Thoracic aorta (tissue), 2 donors: ENCODE data around the gene ABCG1. TPM values are rescaled to one million over a fixed set of nuclear protein-coding genes. Genes with fewer than 3 reads are reported as not detected.

ENCODE experiments used
- ATAC-seq: fragments of 150-250 bp; one replicate; pipeline ENCODE4 v1.8.0; 2017; ENCODE audit warnings: low read depth; ENCODE audit not compliant: insufficient number of reproducible peaks, low FRiP score
- DNase-seq: peaks from one replicate; pipeline ENCODE4 v3.0.0-alpha.2; 2020; ENCODE audit warnings: low spot score
- H3K27ac ChIP-seq, 2 donors: fragments of 200-600 bp; sonication (generic); 1 replicate in 1 of 2; 2 replicates in 1 of 2; pipeline ENCODE4 v1.5.1; 2016; ENCODE audit warnings: mild to moderate bottlenecking in 2 of 2, moderate library complexity in 2 of 2
- H3K27me3 ChIP-seq: fragments of 200-600 bp; sonication (generic); replicated peaks from 2 replicates; pipeline ENCODE4 v1.6.0; 2016; ENCODE audit warnings: mild to moderate bottlenecking; ENCODE audit not compliant: insufficient read depth
- H3K36me3 ChIP-seq: fragments of 200-600 bp; sonication (generic); one replicate; pipeline ENCODE4 v1.5.1; 2016
- H3K4me1 ChIP-seq, 2 donors: fragments of 200-600 bp; sonication (generic); 1 replicate in 1 of 2; 2 replicates in 1 of 2; pipeline versions ENCODE4 v1.5.1 to v1.6.0; 2016; ENCODE audit warnings: low read depth in 2 of 2, mild to moderate bottlenecking in 1 of 2; ENCODE audit not compliant: control insufficient read depth in 1 of 2
- H3K4me3 ChIP-seq: fragments of 200-600 bp; sonication (generic); 2 replicates; pipeline ENCODE4 v1.5.1; 2016; ENCODE audit warnings: mild to moderate bottlenecking
- H3K9me3 ChIP-seq: fragments of 200-600 bp; sonication (generic); 2 replicates; pipeline ENCODE4 v1.5.1; 2016
- CTCF ChIP-seq: fragments of 200-600 bp; sonication (generic); IDR thresholded peaks from one replicate; pipeline ENCODE4 v1.5.1; 2019; ENCODE audit warnings: antibody characterized with exemption
- total RNA-seq, 2 donors: library from RNA; depleted of rRNA; stranded (reverse); fragments of >200 nt; gene quantifications; one replicate each; pipeline versions ENCODE4 v1.1.0 to v1.2.3, GENCODE V29; 2016

The ABCG1 gene
- total RNA-seq, 2 donors from 2014 or later, result 15.6 to 20.6 TPM

GRCh38 chr21:42294273-42294880 is 75.4 kb downstream of the ABCG1 start:
- no peak overlapping the region for H3K4me3 ChIP-seq
- H3K27ac ChIP-seq, result no peak overlapping the region
- H3K27me3 ChIP-seq, result no peaks in the 10 kb centered on the region
- H3K9me3 ChIP-seq, result no peaks in the 10 kb centered on the region
- no peak for TF ChIP-seq CTCF
- H3K4me1 ChIP-seq, result no peaks in the 10 kb centered on the region
- no peaks in the 10 kb centered on the region for H3K36me3 ChIP-seq
- ATAC-seq (no peak), DNase-seq (no peak)

- H3K36me3 ChIP-seq, result no peaks in the 10 kb centered on the region
Measured at GRCh38 chr21:42295845-42296244, 76.9 kb downstream of the ABCG1 start.

DNA sequence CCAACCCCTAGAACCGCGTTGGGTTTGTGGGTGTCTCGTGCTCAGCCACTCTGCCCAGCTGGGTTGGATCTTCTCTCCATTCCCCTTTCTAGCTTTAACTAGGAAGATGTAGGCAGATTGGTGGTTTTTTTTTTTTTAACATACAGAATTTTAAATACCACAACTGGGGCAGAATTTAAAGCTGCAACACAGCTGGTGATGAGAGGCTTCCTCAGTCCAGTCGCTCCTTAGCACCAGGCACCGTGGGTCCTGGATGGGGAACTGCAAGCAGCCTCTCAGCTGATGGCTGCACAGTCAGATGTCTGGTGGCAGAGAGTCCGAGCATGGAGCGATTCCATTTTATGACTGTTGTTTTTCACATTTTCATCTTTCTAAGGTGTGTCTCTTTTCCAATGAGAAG is 77.6 kb downstream of the ABCG1 start:
- TF ChIP-seq CTCF, result no peak
- no peak for ATAC-seq
- H3K9me3 ChIP-seq, result no peaks in the 10 kb centered on the region
- no peak overlapping the region for H3K4me3 ChIP-seq
- no peaks in the 10 kb centered on the region for H3K36me3 ChIP-seq
- no peaks in the 10 kb centered on the region for H3K27me3 ChIP-seq
- no peak for DNase-seq
- no peaks in the 10 kb centered on the region for H3K4me1 ChIP-seq
- H3K27ac ChIP-seq, result no peak overlapping the region

More at GRCh38 chr21:42295845-42296244, 76.9 kb downstream of the ABCG1 start:
- no peak overlapping the region for H3K4me3 ChIP-seq
- no peaks in the 10 kb centered on the region for H3K9me3 ChIP-seq
- ATAC-seq, result no peak
- no peaks in the 10 kb centered on the region for H3K4me1 ChIP-seq
- TF ChIP-seq CTCF, result no peak
- DNase-seq, result no peak
- H3K27me3 ChIP-seq, result no peaks in the 10 kb centered on the region
- no peak overlapping the region for H3K27ac ChIP-seq

DNA sequence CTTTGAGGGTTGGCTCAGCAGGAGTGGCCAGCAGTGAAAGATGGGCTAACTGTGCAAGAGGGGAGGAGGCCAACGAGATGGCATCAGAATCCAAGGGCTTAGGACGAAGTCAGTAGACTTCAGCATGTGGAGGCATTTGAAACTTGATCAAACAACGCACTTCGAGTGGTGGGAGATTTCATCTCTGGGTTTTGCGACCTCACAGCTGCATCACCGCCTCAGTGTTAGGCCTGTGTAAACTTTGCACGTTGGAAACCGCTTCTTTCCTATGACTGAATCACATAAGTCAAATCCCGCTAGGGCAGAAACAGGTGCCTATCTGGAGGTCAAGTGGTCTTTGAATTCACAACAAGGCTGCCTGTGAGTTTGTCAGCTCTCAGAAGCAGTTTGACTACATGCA is 78.4 kb downstream of the ABCG1 start:
- no peaks in the 10 kb centered on the region for H3K4me1 ChIP-seq
- H3K36me3 ChIP-seq, result no peaks in the 10 kb centered on the region
- H3K27me3 ChIP-seq, result no peaks in the 10 kb centered on the region
- H3K9me3 ChIP-seq, result no peaks in the 10 kb centered on the region
- ATAC-seq (no peak), DNase-seq (no peak)
- no peak overlapping the region for H3K27ac ChIP-seq
- no peak for TF ChIP-seq CTCF
- no peak overlapping the region for H3K4me3 ChIP-seq

DNA sequence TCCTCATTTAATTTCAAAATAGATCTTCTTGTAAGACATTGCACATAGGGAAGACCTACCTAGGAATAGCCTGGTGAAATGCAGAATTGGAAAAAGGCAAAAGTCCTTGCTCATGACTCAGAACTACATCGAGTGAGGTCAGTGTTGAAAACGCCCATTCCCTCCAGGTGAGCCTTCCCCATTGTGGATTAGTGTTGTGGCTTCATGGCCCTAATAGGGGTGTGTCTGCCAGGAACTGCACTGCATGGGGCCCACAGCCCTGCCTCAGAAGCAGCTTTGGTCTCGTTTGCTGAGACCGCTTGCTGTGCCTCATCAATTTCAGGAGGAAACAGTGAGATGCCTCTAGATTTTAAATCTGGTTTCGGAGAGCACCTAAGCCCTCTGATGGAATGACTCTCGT is 79.3 kb downstream of the ABCG1 start:
- ATAC-seq (no peak), DNase-seq (no peak)
- H3K4me3 ChIP-seq, result no peak overlapping the region
- no peaks in the 10 kb centered on the region for H3K4me1 ChIP-seq
- H3K27me3 ChIP-seq, result no peaks in the 10 kb centered on the region
- H3K36me3 ChIP-seq, result no peaks in the 10 kb centered on the region
- no peak for TF ChIP-seq CTCF
- no peak overlapping the region for H3K27ac ChIP-seq
- H3K9me3 ChIP-seq, result no peaks in the 10 kb centered on the region
